Measurements from ENCODE around the gene SDSL. TPM values are rescaled to one million over a fixed set of nuclear protein-coding genes. Genes with fewer than 3 reads are reported as not detected.

Gene SDSL
- polyA plus RNA-seq, 1 donor (not counting 4 experiments of a cell fraction or from before 2014, with no cell fraction given), result 1.9 TPM

- Histone ChIP-seq H2AFZ (ENCODE audit: control insufficient read depth, low read length) (no peak overlapping the region), H3K4me2 (ENCODE audit: control insufficient read depth, extremely low read depth, insufficient read depth, low read depth, low read length) (no peak overlapping the region), H3K4me3 (ENCODE audit: control insufficient read depth in 2 of 3, extremely low read depth in 1 of 3, insufficient read depth in 2 of 3, low read depth in 1 of 3, low read length in 3 of 3) (no peak overlapping the region), H4K20me1 (ENCODE audit: control insufficient read depth, extremely low read depth, insufficient read depth, low read length) (no peaks in the 10 kb centered on the region), H3K79me2 (ENCODE audit: control insufficient read depth, insufficient read depth, low read length) (no peaks in the 10 kb centered on the region), H3K9ac (ENCODE audit: control insufficient read depth, extremely low read depth, insufficient read depth, low read length) (no peak overlapping the region), H3K9me3 (ENCODE audit: control insufficient read depth, low read depth, low read length) (no peaks in the 10 kb centered on the region), H3K27ac (ENCODE audit: control insufficient read depth, insufficient read depth, low read length) (no peak overlapping the region), H3K9me1 (ENCODE audit: control insufficient read depth, extremely low read depth, insufficient read depth, low read length) (no peaks in the 10 kb centered on the region), H3K27me3 (ENCODE audit: control insufficient read depth, extremely low read depth, insufficient read depth, low read length) (no peaks in the 10 kb centered on the region), H3K4me1 (ENCODE audit: control insufficient read depth, extremely low read depth, insufficient read depth, low read length) (peaks cover 12% of the 10 kb centered on the region), H3K36me3 (ENCODE audit: control insufficient read depth in 2 of 2, extremely low read depth in 1 of 2, insufficient read depth in 2 of 2, low read length in 2 of 2) (no peaks in the 10 kb centered on the region)
- no peak for TF ChIP-seq EZH2 (IDR thresholded peaks at IDR 0.05; ENCODE audit: low read length)
- TF ChIP-seq, protein P1, sequence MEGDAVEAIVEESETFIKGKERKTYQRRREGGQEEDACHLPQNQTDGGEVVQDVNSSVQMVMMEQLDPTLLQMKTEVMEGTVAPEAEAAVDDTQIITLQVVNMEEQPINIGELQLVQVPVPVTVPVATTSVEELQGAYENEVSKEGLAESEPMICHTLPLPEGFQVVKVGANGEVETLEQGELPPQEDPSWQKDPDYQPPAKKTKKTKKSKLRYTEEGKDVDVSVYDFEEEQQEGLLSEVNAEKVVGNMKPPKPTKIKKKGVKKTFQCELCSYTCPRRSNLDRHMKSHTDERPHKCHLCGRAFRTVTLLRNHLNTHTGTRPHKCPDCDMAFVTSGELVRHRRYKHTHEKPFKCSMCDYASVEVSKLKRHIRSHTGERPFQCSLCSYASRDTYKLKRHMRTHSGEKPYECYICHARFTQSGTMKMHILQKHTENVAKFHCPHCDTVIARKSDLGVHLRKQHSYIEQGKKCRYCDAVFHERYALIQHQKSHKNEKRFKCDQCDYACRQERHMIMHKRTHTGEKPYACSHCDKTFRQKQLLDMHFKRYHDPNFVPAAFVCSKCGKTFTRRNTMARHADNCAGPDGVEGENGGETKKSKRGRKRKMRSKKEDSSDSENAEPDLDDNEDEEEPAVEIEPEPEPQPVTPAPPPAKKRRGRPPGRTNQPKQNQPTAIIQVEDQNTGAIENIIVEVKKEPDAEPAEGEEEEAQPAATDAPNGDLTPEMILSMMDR (optimal IDR thresholded peaks at IDR 0.05 in 1 of 3, IDR thresholded peaks at IDR 0.05 in 1 of 3, conservative IDR thresholded peaks at IDR 0.05 in 1 of 3; ENCODE audit: extremely low read depth in 1 of 3, insufficient read depth in 2 of 3, low read length in 3 of 3), result no peak
- dilution Hi-C loops (cut with MboI; ENCODE audit: extremely low pct_ligation_motif_present, low sequenced_read_pairs), result no loop called here
- FAIRE-seq (no peak), DNase-seq (ENCODE audit: low read depth, low spot score) (no peak)
Observed at GRCh38 chr12:113424456-113424855, 2.3 kb downstream of the SDSL start.

DNA sequence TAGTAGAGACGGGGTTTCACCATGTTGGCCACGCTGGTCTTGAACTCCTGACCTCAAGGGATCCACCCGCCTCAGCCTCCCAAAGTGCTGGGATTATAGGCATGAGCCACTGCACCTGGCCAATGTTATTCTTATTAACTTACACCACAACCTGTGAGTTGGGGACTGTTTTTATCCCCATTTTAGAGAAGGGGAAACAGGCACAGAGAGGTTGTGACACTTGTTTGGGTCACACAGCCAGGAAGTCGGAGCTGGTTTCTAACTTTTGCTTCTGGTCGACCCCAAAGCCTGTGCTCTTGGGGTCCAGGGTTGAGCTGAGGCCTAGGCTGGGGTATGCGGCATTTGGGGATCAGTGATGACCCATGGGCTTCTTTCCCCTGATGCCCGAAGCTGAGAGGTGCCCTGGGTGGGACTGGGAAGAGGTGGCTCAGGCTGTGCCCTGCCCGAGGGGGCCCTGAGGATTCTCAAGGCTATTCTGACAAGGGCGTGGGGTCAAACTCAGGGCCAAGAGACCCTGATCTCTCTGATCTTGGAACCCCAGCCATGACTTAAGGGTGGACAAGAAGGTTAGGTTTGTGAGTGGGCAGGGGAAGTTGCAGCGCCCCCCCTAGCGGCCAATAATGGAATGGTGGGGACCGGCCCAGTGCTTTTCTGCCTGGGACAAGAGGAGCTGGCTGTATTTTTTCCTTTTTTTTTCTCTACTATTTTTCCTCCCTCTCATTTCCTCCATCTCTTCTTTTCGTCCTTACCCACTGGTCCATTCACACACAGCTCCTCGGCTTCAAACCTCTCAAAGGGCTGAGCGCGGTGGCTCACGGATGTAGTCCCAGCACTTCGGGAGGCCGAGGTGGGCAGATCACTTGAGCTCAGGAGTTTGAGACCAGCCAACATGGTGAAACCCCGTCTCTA, 3.0 kb downstream of the SDSL start:
- no peaks in the 10 kb centered on the region for H4K20me1 ChIP-seq (ENCODE audit: control insufficient read depth, extremely low read depth, insufficient read depth, low read length)
- H2AFZ ChIP-seq (ENCODE audit: control insufficient read depth, low read length), result no peak overlapping the region
- no peak overlapping the region for H3K27ac ChIP-seq (ENCODE audit: control insufficient read depth, insufficient read depth, low read length)
- no peak overlapping the region for H3K9ac ChIP-seq (ENCODE audit: control insufficient read depth, extremely low read depth, insufficient read depth, low read length)
- TF ChIP-seq, protein P1 (optimal IDR thresholded peaks at IDR 0.05 in 1 of 3, IDR thresholded peaks at IDR 0.05 in 1 of 3, conservative IDR thresholded peaks at IDR 0.05 in 1 of 3; ENCODE audit: extremely low read depth in 1 of 3, insufficient read depth in 2 of 3, low read length in 3 of 3), result peak; percentile 83 to 93 (median 86)
- no peak for TF ChIP-seq EZH2 (IDR thresholded peaks at IDR 0.05; ENCODE audit: low read length)
- no peaks in the 10 kb centered on the region for H3K27me3 ChIP-seq (ENCODE audit: control insufficient read depth, extremely low read depth, insufficient read depth, low read length)
- dilution Hi-C loops (cut with MboI; ENCODE audit: extremely low pct_ligation_motif_present, low sequenced_read_pairs), result no loop called here
- no peak overlapping the region for H3K4me2 ChIP-seq (ENCODE audit: control insufficient read depth, extremely low read depth, insufficient read depth, low read depth, low read length)
- FAIRE-seq, result no peak
- peaks cover 12% of the 10 kb centered on the region for H3K4me1 ChIP-seq (ENCODE audit: control insufficient read depth, extremely low read depth, insufficient read depth, low read length)
- no peaks in the 10 kb centered on the region for H3K9me1 ChIP-seq (ENCODE audit: control insufficient read depth, extremely low read depth, insufficient read depth, low read length)
- H3K79me2 ChIP-seq (ENCODE audit: control insufficient read depth, insufficient read depth, low read length), result no peaks in the 10 kb centered on the region
- H3K9me3 ChIP-seq (ENCODE audit: control insufficient read depth, low read depth, low read length), result no peaks in the 10 kb centered on the region
- H3K4me3 ChIP-seq (ENCODE audit: control insufficient read depth in 2 of 3, extremely low read depth in 1 of 3, insufficient read depth in 2 of 3, low read depth in 1 of 3, low read length in 3 of 3), result no peak overlapping the region
- no peak for DNase-seq (ENCODE audit: low read depth, low spot score)
- no peaks in the 10 kb centered on the region for H3K36me3 ChIP-seq (ENCODE audit: control insufficient read depth in 2 of 2, extremely low read depth in 1 of 2, insufficient read depth in 2 of 2, low read length in 2 of 2)
